Measurements from ENCODE around the gene LILRA1.
"Not testable (repeated sequence)": the region's sequence is repeated elsewhere in the genome, so short reads cannot be mapped to it uniquely, and the experiment has no call there.

GRCh38 chr19:54593931-54594626 lies 647 bp downstream of the LILRA1 start:
- not testable (repeated sequence) for TF ChIP-seq POLR2AphosphoS5 (IDR thresholded peaks at IDR 0.05; ENCODE audit: low read depth, low read length); CTCF (IDR thresholded peaks at IDR 0.05 in 2 of 3, conservative IDR thresholded peaks at IDR 0.05 in 1 of 3; ENCODE audit: borderline replicate concordance in 1 of 3, insufficient read depth in 1 of 3, low read depth in 2 of 3, low read length in 2 of 3); POLR2A (IDR thresholded peaks at IDR 0.05; ENCODE audit: borderline replicate concordance, extremely low read depth, insufficient read depth, insufficient read length); REST (IDR thresholded peaks at IDR 0.05; ENCODE audit: low read depth); ZNF274 (IDR thresholded peaks at IDR 0.05; ENCODE audit: low read depth, low read length)
